Measurements from ENCODE around the gene MLLT10.

The MLLT10 gene

DNA sequence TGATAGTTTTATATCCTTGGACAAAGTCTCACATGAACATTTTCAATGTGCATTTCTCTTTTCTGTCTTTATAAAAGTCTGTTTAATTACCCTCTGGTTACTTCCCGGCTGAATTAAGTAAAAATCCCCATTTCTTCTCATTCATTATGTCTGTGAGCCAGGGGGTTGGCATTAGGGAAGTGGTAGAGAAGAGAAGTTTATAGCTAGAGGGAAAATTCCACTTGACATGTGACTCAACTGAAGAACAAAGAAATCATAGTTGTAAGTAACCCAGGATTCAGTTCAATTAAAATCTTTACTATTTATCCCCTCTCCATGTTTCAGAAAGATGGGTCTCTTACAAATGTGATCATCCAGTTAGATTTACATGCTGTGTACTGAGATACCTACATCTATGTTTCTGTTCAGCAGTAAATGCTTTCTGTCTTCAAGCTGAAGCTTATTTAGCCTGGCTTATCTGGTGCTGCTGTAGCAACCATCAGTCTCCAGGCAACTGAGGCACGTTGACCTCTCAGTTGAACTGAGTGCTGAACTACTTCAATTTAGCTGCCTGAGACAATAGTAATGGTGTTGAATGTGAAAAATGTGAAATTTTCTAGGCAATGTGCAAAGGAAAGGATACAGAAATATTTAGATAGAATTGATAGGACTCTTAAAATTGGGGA, 181.6 kb downstream of the MLLT10 start:
- peak; percentile 69; the same call in 1 of the 2 replicates for TF ChIP-seq GATA3 (IDR thresholded peaks at IDR 0.05; ENCODE audit: low read depth, low read length)
- peak; percentile 80 for TF ChIP-seq GATA2 (IDR thresholded peaks at IDR 0.05; ENCODE audit: low read depth, low read length)

DNA sequence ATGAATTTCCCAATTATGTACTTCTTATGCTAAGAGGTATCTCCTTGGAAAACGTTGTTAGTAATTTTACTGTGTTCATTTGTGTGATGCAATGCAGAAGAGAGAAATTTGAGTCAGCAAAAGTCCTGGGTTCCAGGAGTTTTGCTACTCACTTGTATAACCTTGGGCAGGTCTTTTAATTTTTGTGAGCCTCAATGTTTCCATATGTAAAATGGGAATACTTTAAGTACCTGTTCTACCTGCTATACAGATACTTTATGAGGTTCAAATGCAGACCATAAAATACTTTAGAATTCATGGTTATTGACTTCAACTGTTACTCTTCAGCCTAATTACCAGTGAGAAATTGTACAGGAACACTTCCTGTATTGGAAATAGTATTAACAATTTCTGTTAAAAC, 185.5 kb downstream of the MLLT10 start:
- TF ChIP-seq GATA2 (IDR thresholded peaks at IDR 0.05; ENCODE audit: low read depth, low read length) (no peak), GATA3 (IDR thresholded peaks at IDR 0.05; ENCODE audit: low read depth, low read length) (no peak)

DNA sequence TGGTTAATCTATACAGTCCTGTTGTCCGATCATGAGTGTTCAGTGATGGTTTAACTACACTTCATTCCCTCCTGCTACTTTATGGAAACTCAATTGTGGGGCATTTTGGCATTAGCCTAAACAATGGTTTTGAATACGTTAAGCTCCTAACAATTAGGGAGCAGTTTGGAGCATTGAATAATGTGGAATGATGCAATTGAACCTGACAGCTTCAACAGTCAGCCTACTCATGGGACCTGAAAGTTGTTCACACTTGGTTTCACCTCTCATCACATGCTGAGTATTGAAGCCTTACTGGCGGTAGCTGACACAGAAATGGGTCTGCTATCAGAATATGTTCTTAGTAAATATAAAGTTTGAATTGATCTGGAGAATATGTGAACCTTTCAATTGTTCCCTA, 186.1 kb downstream of the MLLT10 start:
- TF ChIP-seq GATA3 (IDR thresholded peaks at IDR 0.05; ENCODE audit: low read depth, low read length) (no peak), GATA2 (IDR thresholded peaks at IDR 0.05; ENCODE audit: low read depth, low read length) (no peak)

DNA sequence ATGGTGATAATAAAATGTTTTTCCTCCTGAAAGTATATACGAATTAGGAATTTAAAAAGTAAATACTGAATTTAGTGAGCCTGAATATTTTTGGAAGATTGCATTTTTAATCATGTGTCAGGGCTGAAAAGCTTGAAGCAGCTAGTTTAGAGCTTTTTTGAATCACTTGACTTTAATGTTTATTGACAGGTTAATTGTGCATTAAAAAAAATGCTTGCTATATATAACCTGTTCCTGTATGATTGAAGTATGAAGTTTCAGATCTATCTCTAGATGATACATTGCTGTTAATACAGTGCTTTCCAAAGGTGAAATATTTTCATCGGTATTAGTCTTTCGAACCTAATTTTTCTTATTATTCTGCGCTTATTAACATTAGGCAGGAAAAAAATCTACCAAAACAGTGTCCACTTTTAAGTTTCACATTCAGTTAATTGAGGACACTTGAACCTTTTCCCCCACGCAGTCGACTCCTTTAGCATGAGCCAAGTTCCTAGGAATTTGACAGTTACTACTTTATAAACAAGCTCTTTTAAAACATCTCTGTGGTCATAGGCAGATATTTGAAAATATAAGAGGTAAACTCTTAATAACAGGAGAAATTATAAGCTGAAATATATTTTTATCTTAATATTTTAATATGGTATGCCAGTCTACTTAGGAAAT, 187.1 kb downstream of the MLLT10 start:
- no peak for TF ChIP-seq GATA2 (IDR thresholded peaks at IDR 0.05; ENCODE audit: low read depth, low read length)
- TF ChIP-seq GATA3 (IDR thresholded peaks at IDR 0.05; ENCODE audit: low read depth, low read length), result no peak

DNA sequence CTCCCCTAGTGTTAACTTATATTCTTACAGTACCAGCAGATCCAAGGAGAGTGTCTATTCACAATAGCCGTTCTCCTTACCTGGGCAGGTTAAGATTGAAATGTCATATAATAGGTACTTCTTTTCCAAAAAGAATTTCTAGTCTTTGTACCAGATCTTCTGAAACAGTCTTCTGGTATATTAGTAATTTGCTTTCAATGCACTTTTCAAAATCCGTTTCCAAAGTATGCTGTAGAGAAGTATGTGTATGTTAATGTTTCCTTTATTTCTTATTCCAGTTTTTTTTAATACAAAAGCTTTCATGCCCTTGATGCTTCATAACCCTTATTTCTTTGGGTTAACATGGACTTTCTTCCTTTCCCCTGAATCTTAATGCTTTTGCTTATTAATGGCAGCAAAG, 188.2 kb downstream of the MLLT10 start:
- TF ChIP-seq GATA2 (IDR thresholded peaks at IDR 0.05; ENCODE audit: low read depth, low read length), result no peak
- TF ChIP-seq GATA3 (IDR thresholded peaks at IDR 0.05; ENCODE audit: low read depth, low read length), result no peak

DNA sequence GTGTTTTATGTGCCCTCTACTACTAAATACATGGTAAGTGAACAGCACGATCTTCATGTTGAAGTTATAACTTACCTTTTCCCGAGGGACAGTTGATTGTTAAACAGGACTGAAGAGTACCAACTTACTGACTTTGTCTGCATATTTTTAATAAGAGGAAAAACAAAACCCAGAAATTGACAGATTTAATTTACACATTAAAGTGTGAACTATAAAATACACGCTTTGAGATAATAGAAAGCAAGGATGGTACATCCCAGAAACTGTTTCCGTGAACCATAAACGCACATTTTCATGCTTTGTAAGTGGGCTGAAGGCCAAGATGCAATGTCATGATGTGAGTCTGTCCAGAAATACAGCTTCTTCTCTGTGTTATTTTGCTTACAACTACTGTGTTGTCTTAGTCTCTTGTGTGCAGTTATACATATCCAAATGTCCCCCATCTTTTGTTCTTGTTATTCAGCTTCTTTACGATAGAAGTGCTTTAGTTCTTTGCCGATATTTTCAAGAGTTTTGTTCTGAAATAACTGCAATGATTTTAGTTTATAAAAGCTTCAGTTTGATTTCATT, 190.1 kb downstream of the MLLT10 start:
- TF ChIP-seq GATA2 (IDR thresholded peaks at IDR 0.05; ENCODE audit: low read depth, low read length) (no peak), GATA3 (IDR thresholded peaks at IDR 0.05; ENCODE audit: low read depth, low read length) (no peak)

DNA sequence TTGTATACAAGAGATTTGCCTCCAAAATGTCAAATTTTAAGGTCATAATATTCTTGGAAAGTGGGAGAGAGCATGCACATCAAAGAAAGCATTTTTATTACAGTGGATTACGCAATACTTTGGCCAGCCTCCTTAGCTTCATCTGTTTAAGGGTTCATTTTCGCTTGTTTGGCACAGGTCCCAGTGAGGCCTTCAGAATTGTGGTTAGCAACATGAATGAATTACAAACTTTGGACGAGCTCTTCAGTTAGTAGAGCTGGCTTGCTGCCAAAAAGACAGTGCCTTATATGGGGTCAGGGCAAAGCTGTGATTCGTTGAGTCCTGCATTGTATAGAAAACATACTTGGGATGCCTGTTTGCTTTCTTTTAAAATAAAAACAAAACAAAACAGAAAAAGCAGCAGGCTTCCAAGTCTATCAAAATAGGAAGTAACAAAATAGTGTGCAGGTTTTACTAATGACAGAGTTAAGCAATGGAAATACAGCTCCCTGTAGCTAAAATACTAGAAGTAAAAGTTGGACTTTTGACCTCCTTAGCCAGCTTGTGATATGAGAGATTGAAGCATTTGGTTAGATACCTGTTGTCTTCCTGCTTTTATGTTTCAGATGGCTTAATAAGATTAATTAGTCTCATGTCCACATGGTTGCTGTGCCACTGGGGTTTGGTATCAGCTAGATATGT, 190.8 kb downstream of the MLLT10 start:
- TF ChIP-seq GATA2 (IDR thresholded peaks at IDR 0.05; ENCODE audit: low read depth, low read length) (no peak), GATA3 (IDR thresholded peaks at IDR 0.05; ENCODE audit: low read depth, low read length) (no peak)

DNA sequence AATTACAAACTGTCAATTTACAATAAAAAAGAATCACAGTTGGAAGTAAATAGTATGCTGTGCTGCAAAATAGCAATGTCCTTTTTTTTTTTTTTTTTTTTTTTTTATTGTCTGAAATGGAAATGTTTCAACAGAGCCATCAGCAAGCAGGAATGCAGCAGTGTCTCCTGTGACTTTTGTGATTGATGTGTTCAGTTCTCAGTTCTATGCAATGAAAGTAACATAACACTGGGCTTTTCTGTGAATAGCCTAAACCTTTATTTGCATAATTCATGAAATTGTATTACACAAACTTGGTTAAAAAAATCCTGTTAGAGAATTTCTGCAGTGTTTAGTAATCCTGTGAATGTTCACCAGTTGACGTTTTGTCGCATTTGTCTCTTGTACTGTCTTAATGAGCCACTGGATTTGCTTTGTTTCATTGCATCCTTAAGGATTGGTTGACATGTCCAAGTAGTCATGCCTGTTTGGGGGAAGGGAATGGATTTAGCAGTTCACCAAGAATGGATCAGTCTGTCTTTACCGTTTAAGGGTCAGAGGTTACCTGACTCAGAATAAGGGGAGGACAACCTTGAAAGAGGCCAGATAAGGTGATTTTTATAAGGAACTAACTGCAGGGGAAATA, 192.7 kb downstream of the MLLT10 start:
- no peak for TF ChIP-seq GATA3 (IDR thresholded peaks at IDR 0.05; ENCODE audit: low read depth, low read length)
- TF ChIP-seq GATA2 (IDR thresholded peaks at IDR 0.05; ENCODE audit: low read depth, low read length), result no peak

DNA sequence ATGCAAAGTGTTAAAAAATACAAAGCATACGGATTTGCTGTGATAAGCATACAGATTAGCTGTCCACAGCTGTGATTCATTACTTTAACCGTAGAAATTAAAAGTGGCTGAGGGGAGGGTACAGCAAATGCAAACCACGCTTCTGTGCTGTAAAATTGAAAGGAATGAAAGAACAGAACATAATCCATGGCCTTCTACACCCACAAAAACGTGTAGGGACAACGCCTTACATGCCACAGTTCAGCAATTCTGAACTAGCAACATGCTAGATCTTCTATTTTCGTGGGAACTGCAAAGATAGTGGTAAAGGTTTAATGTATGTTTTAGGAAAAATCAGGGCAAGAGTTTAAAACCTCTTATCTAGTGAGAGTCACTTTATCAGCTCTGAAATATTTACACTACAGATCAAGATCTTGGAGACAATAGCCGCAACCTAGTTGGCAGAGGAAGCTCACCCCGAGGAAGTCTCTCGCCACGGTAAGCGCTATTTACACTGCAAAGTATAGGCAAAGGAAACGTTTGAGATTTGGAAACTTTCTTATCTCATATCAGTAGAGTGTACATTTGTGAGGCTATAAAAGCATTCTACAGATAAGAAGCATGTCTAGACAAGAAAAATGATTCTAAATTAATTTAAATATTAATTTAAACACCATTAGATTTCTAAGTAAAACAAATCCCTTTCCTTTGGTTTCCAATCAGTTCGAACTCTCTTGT, 193.6 kb downstream of the MLLT10 start:
- peak; percentile 85 for TF ChIP-seq GATA2 (IDR thresholded peaks at IDR 0.05; ENCODE audit: low read depth, low read length)
- TF ChIP-seq GATA3 (IDR thresholded peaks at IDR 0.05; ENCODE audit: low read depth, low read length), result peak; percentile 66

DNA sequence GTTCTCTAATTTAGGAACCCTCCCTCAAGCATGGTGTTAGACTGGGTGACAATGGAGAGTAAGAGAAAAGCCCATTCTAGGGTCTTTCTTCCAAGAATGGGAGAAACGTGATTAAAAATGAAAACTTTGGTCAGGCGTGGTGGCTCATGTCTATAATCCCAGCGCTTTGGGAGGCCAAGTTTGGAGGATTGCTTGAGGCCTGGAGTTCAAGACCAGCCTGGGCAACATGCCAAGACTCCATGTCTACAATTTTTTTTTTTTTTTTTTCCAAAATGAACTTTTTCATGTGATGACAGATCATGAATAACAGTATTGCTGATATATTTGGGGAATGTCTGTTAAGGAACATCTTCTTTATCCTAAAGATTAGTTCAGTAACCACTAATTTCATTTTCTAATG, 194.6 kb downstream of the MLLT10 start:
- TF ChIP-seq GATA2 (IDR thresholded peaks at IDR 0.05; ENCODE audit: low read depth, low read length), result no peak
- TF ChIP-seq GATA3 (IDR thresholded peaks at IDR 0.05; ENCODE audit: low read depth, low read length), result no peak

DNA sequence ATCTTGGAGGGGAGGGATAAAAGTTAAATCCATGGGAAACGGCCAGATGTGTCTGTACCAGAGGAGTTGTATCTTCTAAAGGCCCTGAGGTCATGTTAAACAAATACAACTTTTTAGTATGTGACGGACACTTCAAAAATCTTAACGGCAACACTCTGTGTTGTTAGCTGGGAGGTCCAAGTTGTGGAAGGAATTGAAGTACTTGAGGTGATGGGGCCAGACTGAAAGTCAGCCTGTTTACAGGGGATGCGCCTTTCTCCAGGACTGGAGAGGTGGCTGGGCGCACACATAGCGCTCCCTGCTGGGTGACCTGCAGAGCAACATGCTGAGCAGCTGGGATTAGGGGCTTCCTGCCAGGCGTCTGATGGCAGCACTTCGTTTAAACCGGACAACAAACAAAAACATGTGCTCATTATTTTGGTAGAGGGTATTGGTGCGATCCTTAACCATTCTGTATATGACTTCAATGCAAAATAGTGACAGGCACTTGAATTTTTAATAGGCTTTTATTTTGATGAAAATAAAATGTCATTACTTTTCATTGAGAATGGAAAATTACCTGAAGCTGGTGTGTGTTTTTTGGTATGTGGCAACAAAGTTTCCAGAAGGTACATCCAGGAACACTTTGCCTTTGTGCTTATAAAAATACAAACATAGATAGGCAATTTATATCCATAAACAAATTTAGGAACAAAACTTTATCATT, 198.2 kb downstream of the MLLT10 start:
- no peak for TF ChIP-seq GATA3 (IDR thresholded peaks at IDR 0.05; ENCODE audit: low read depth, low read length)
- TF ChIP-seq GATA2 (IDR thresholded peaks at IDR 0.05; ENCODE audit: low read depth, low read length), result no peak

DNA sequence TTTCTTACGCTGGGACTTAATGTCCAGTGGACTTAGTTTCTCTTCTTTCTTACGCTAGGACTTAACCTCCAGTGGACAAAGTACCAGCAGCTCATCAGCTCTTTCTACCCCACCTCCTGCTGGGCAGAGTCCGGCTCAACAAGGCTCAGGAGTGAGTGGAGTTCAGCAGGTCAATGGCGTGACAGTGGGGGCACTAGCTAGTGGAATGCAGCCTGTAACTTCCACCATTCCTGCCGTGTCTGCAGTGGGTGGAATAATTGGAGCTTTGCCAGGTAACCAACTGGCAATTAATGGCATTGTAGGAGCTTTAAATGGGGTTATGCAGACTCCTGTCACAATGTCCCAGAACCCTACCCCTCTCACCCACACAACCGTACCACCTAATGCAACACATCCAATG, 199.7 kb downstream of the MLLT10 start:
- TF ChIP-seq GATA3 (IDR thresholded peaks at IDR 0.05; ENCODE audit: low read depth, low read length) (no peak), GATA2 (IDR thresholded peaks at IDR 0.05; ENCODE audit: low read depth, low read length) (no peak)

DNA sequence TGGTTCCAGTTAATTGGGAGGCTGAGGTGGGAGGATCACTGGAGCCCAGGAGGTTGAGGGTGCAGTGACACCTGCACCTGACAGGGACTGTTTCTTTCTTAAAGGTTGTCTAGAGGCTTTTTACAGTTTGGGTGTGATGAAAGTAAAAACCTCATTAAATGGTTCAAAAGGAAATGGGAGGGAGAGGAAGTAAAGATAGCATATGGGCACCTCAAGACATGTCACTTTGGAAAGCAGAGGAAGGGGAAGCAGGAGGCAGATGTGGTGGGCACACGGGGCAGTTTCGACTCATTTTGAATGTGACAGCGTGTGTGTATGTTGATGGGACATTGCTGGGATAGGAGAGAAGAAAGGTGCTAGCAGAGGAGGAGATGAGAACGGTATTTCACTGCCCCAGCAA, 203.1 kb downstream of the MLLT10 start:
- TF ChIP-seq GATA3 (IDR thresholded peaks at IDR 0.05; ENCODE audit: low read depth, low read length) (no peak), GATA2 (IDR thresholded peaks at IDR 0.05; ENCODE audit: low read depth, low read length) (no peak)

All from SH-SY5Y (cell line).